ENCODE data around the gene FBXL4.
A peak's percentile ranks its signal among the peaks of the same experiment; 100 is the strongest.

FBXL4 gene

GRCh38 chr6:98831057-98831958 is 116.4 kb downstream of the FBXL4 start:
- no peak for TF ChIP-seq JUND (IDR thresholded peaks at IDR 0.05; ENCODE audit: low read depth)
- in situ Hi-C loops (cut with HindIII; ENCODE audit: low pct_unique_long_range_greater_than_20kb, low sequenced_read_pairs): no loop called here
- no peak for DNase-seq (ENCODE audit: low read depth in 1 of 2, low spot score in 1 of 2)

- in situ Hi-C loops (cut with HindIII; ENCODE audit: low pct_unique_long_range_greater_than_20kb, low sequenced_read_pairs): no loop called here
- DNase-seq (ENCODE audit: low read depth in 1 of 2, low spot score in 1 of 2): no peak
- no peak for TF ChIP-seq JUND (IDR thresholded peaks at IDR 0.05; ENCODE audit: low read depth)
Observed at GRCh38 chr6:98830146-98830545, 117.6 kb downstream of the FBXL4 start.

GRCh38 chr6:98828941-98829411 is 118.8 kb downstream of the FBXL4 start:
- in situ Hi-C loops (cut with HindIII; ENCODE audit: low pct_unique_long_range_greater_than_20kb, low sequenced_read_pairs): no loop called here
- TF ChIP-seq JUND (IDR thresholded peaks at IDR 0.05; ENCODE audit: low read depth): no peak
- DNase-seq (ENCODE audit: low read depth in 1 of 2, low spot score in 1 of 2): peak; percentile 55 to 64

GRCh38 chr6:98828211-98828788 is 119.4 kb downstream of the FBXL4 start:
- in situ Hi-C loops (cut with HindIII; ENCODE audit: low pct_unique_long_range_greater_than_20kb, low sequenced_read_pairs): no loop called here
- no peak for DNase-seq (ENCODE audit: low read depth in 1 of 2, low spot score in 1 of 2)
- no peak for TF ChIP-seq JUND (IDR thresholded peaks at IDR 0.05; ENCODE audit: low read depth)

- TF ChIP-seq JUND (IDR thresholded peaks at IDR 0.05; ENCODE audit: low read depth): no peak
- DNase-seq (ENCODE audit: low read depth in 1 of 2, low spot score in 1 of 2): no peak
- in situ Hi-C loops (cut with HindIII; ENCODE audit: low pct_unique_long_range_greater_than_20kb, low sequenced_read_pairs): no loop called here
Observed at GRCh38 chr6:98827295-98828159, 120.2 kb downstream of the FBXL4 start.

- in situ Hi-C loops (cut with HindIII; ENCODE audit: low pct_unique_long_range_greater_than_20kb, low sequenced_read_pairs): no loop called here
- TF ChIP-seq JUND (IDR thresholded peaks at IDR 0.05; ENCODE audit: low read depth): no peak
- no peak for DNase-seq (ENCODE audit: low read depth in 1 of 2, low spot score in 1 of 2)
Observed at GRCh38 chr6:98825600-98826230, 122.0 kb downstream of the FBXL4 start.

GRCh38 chr6:98824902-98825599 is 122.7 kb downstream of the FBXL4 start:
- DNase-seq (ENCODE audit: low read depth in 1 of 2, low spot score in 1 of 2): no peak
- in situ Hi-C loops (cut with HindIII; ENCODE audit: low pct_unique_long_range_greater_than_20kb, low sequenced_read_pairs): no loop called here
- no peak for TF ChIP-seq JUND (IDR thresholded peaks at IDR 0.05; ENCODE audit: low read depth)

- in situ Hi-C loops (cut with HindIII; ENCODE audit: low pct_unique_long_range_greater_than_20kb, low sequenced_read_pairs): no loop called here
- TF ChIP-seq JUND (IDR thresholded peaks at IDR 0.05; ENCODE audit: low read depth): no peak
- DNase-seq (ENCODE audit: low read depth in 1 of 2, low spot score in 1 of 2): no peak
Observed at GRCh38 chr6:98824162-98824901, 123.4 kb downstream of the FBXL4 start.

- no peak for TF ChIP-seq JUND (IDR thresholded peaks at IDR 0.05; ENCODE audit: low read depth)
- no peak for DNase-seq (ENCODE audit: low read depth in 1 of 2, low spot score in 1 of 2)
- in situ Hi-C loops (cut with HindIII; ENCODE audit: low pct_unique_long_range_greater_than_20kb, low sequenced_read_pairs): no loop called here
Observed at GRCh38 chr6:98823428-98824161, 124.2 kb downstream of the FBXL4 start.

- DNase-seq (ENCODE audit: low read depth in 1 of 2, low spot score in 1 of 2): no peak
- no peak for TF ChIP-seq JUND (IDR thresholded peaks at IDR 0.05; ENCODE audit: low read depth)
- in situ Hi-C loops (cut with HindIII; ENCODE audit: low pct_unique_long_range_greater_than_20kb, low sequenced_read_pairs): no loop called here
Observed at GRCh38 chr6:98821756-98822405, 125.9 kb downstream of the FBXL4 start.
